Measurements from ENCODE around the gene MAP4K1. TPM values are rescaled to one million over a fixed set of nuclear protein-coding genes. Genes with fewer than 3 reads are reported as not detected.

Gene MAP4K1
- total and polyA plus RNA-seq, 2 of the 13 experiments (the other 11 are each of a cell fraction or from before 2014, with no cell fraction given) = 0.24 to 0.89 TPM

DNA sequence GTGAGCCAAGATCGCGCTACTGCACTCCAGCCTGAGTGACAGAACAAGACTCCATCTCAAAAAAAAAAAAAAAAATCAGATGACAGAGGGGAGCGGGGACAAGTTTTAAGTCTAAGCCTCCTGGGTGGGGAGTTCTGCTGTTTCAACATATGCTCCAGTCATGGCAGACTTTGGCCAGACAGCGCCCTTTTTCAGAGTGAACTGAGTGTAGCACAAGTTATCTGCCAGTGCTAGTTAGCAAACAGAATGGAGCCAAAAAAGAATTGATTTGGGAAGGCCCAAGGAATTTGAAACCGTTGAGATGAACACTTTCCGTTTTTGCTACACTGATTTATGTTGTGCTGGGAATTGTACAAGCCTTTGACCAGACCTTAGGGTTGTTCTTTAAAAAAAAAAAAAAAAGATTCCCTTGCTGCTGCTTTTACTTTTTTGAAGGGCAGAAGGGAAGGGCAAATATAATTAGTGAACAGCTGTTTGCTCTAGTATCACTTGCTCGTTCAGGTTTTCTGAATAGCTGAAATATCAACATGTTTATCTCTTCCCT is 35.3 kb upstream of the MAP4K1 start (continued):
- TF ChIP-seq PAWR (CRISPR knock-in tag; IDR thresholded peaks at IDR 0.05; ENCODE audit: borderline replicate concordance) = no peak
- TF ChIP-seq, protein P1, sequence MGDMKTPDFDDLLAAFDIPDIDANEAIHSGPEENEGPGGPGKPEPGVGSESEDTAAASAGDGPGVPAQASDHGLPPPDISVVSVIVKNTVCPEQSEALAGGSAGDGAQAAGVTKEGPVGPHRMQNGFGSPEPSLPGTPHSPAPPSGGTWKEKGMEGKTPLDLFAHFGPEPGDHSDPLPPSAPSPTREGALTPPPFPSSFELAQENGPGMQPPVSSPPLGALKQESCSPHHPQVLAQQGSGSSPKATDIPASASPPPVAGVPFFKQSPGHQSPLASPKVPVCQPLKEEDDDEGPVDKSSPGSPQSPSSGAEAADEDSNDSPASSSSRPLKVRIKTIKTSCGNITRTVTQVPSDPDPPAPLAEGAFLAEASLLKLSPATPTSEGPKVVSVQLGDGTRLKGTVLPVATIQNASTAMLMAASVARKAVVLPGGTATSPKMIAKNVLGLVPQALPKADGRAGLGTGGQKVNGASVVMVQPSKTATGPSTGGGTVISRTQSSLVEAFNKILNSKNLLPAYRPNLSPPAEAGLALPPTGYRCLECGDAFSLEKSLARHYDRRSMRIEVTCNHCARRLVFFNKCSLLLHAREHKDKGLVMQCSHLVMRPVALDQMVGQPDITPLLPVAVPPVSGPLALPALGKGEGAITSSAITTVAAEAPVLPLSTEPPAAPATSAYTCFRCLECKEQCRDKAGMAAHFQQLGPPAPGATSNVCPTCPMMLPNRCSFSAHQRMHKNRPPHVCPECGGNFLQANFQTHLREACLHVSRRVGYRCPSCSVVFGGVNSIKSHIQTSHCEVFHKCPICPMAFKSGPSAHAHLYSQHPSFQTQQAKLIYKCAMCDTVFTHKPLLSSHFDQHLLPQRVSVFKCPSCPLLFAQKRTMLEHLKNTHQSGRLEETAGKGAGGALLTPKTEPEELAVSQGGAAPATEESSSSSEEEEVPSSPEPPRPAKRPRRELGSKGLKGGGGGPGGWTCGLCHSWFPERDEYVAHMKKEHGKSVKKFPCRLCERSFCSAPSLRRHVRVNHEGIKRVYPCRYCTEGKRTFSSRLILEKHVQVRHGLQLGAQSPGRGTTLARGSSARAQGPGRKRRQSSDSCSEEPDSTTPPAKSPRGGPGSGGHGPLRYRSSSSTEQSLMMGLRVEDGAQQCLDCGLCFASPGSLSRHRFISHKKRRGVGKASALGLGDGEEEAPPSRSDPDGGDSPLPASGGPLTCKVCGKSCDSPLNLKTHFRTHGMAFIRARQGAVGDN (CRISPR knock-in tag; IDR thresholded peaks at IDR 0.05) = peak; percentile 29; the same call in 1 of the 2 replicates
- peak; percentile 71; the same call in 1 of the 2 replicates for TF ChIP-seq HNF4G (IDR thresholded peaks at IDR 0.05; ENCODE audit: borderline replicate concordance, low read depth, low read length)
- no peak for TF ChIP-seq HNF4G (CRISPR knock-in tag; IDR thresholded peaks at IDR 0.05; ENCODE audit: borderline replicate concordance, low read depth)
- no peak for TF ChIP-seq ZNF788 (CRISPR knock-in tag; IDR thresholded peaks at IDR 0.05; ENCODE audit: borderline replicate concordance)
- peak; percentile 55 for TF ChIP-seq TEAD3 (CRISPR knock-in tag; optimal IDR thresholded peaks at IDR 0.05; ENCODE audit: borderline replicate concordance)
- TF ChIP-seq ZSCAN31 (CRISPR knock-in tag; IDR thresholded peaks at IDR 0.05; ENCODE audit: low read depth) = no peak
- TF ChIP-seq ESRRA (CRISPR knock-in tag; IDR thresholded peaks at IDR 0.05; ENCODE audit: low read depth) = peak; percentile 36; the same call in 1 of the 2 replicates
- TF ChIP-seq GFI1 (CRISPR knock-in tag; IDR thresholded peaks at IDR 0.05; ENCODE audit: borderline replicate concordance) = peak; percentile 91
- TF ChIP-seq, protein P2, sequence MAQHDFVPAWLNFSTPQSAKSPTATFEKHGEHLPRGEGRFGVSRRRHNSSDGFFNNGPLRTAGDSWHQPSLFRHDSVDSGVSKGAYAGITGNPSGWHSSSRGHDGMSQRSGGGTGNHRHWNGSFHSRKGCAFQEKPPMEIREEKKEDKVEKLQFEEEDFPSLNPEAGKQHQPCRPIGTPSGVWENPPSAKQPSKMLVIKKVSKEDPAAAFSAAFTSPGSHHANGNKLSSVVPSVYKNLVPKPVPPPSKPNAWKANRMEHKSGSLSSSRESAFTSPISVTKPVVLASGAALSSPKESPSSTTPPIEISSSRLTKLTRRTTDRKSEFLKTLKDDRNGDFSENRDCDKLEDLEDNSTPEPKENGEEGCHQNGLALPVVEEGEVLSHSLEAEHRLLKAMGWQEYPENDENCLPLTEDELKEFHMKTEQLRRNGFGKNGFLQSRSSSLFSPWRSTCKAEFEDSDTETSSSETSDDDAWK (CRISPR knock-in tag; IDR thresholded peaks at IDR 0.05) = no peak
- TF ChIP-seq, protein P3, sequence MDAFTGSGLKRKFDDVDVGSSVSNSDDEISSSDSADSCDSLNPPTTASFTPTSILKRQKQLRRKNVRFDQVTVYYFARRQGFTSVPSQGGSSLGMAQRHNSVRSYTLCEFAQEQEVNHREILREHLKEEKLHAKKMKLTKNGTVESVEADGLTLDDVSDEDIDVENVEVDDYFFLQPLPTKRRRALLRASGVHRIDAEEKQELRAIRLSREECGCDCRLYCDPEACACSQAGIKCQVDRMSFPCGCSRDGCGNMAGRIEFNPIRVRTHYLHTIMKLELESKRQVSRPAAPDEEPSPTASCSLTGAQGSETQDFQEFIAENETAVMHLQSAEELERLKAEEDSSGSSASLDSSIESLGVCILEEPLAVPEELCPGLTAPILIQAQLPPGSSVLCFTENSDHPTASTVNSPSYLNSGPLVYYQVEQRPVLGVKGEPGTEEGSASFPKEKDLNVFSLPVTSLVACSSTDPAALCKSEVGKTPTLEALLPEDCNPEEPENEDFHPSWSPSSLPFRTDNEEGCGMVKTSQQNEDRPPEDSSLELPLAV (CRISPR knock-in tag; conservative IDR thresholded peaks at IDR 0.05; ENCODE audit: low read depth) = no peak
- TF ChIP-seq KDM2A (CRISPR knock-in tag; IDR thresholded peaks at IDR 0.05; ENCODE audit: borderline replicate concordance, low read depth) = no peak
- peak; percentile 82 for TF ChIP-seq HNF4A (CRISPR knock-in tag; IDR thresholded peaks at IDR 0.05)
- TF ChIP-seq POGZ (CRISPR knock-in tag; IDR thresholded peaks at IDR 0.05) = no peak
- no peak for TF ChIP-seq PRDM10 (CRISPR knock-in tag; IDR thresholded peaks at IDR 0.05; ENCODE audit: low read depth)
- 0 out of 2 replicates have a peak, but pooled peaks have one; percentile 40 for TF ChIP-seq DMAP1 (CRISPR knock-in tag; IDR thresholded peaks at IDR 0.05)
- TF ChIP-seq ZNF331 (CRISPR knock-in tag; IDR thresholded peaks at IDR 0.05) = peak; percentile 50; the same call in 1 of the 2 replicates

Measured in HepG2 (cell line).